Measurements from ENCODE around the gene ZNF296. TPM values are rescaled to one million over a fixed set of nuclear protein-coding genes. Genes with fewer than 3 reads are reported as not detected.

Gene ZNF296
- total and polyA plus RNA-seq, 2 donors (not counting 3 experiments of a cell fraction or from before 2014, with no cell fraction given), result 0.35 to 1.8 TPM

GRCh38 chr19:45101806-45102205 is 25.5 kb upstream of the ZNF296 start:
- Histone ChIP-seq H3K27ac (ENCODE audit: insufficient read depth, low read depth, low read length) (no peak overlapping the region), H3K79me2 (ENCODE audit: control insufficient read depth, insufficient read depth, low read length) (peaks cover 87% of the 10 kb centered on the region), H3K9me1 (replicated peaks; ENCODE audit: control insufficient read depth, extremely low read depth, insufficient read depth, low read length) (no peaks in the 10 kb centered on the region), H2AFZ (ENCODE audit: low read depth, low read length) (no peak overlapping the region), H3K27me3 (ENCODE audit: control insufficient read depth in 2 of 2, insufficient read depth in 2 of 2, low read length in 2 of 2) (no peaks in the 10 kb centered on the region), H3K4me3 (replicated peaks in 1 of 3; ENCODE audit: insufficient read depth in 1 of 3, low read depth in 1 of 3, low read length in 3 of 3) (no peak overlapping the region), H3K9ac (replicated peaks; ENCODE audit: extremely low read depth, insufficient read depth, low read length) (no peak overlapping the region), H3K4me2 (ENCODE audit: insufficient read depth, low read length) (no peak overlapping the region), H4K20me1 (replicated peaks; ENCODE audit: control insufficient read depth, extremely low read depth, insufficient read depth, low read length) (no peaks in the 10 kb centered on the region), H3K4me1 (ENCODE audit: control insufficient read depth, extremely low read depth, insufficient read depth, low read length) (peaks cover 17% of the 10 kb centered on the region), H3K9me3 (replicated peaks; ENCODE audit: control insufficient read depth, insufficient read depth, low read length) (no peaks in the 10 kb centered on the region), H3K36me3 (ENCODE audit: control insufficient read depth in 2 of 2, extremely low read depth in 1 of 2, insufficient read depth in 2 of 2, low read length in 2 of 2) (no peaks in the 10 kb centered on the region)
- ChIA-PET CTCF (interaction anchor here (3.6 kb wide), 1 partner anchor 9 kb away, joined by 14 read pairs; the partner anchor contains the start of gene PPP1R37), POLR2A (no interaction called here)
- no peak for DNase-seq (ENCODE audit: low read depth, low spot score)
- intact Hi-C loops (cut with micrococcal nuclease) (no loop called here), dilution Hi-C loops (cut with MboI; ENCODE audit: extremely low pct_ligation_motif_present, low sequenced_read_pairs) (no loop called here)
- TF ChIP-seq JUN (IDR thresholded peaks at IDR 0.05; ENCODE audit: borderline replicate concordance, insufficient read depth, insufficient read length, low read depth) (no peak), POLR2A (IDR thresholded peaks at IDR 0.05; ENCODE audit: low read depth, low read length) (no peak), MAX (IDR thresholded peaks at IDR 0.05; ENCODE audit: insufficient read depth, insufficient read length) (no peak)
- no peak for FAIRE-seq
- BruUV-seq (replicated peaks), result no TSS peak

GRCh38 chr19:45100846-45101252 is 24.6 kb upstream of the ZNF296 start:
- BruUV-seq (replicated peaks), result no TSS peak
- Histone ChIP-seq H3K79me2 (ENCODE audit: control insufficient read depth, insufficient read depth, low read length) (peaks cover 96% of the 10 kb centered on the region), H3K9me3 (replicated peaks; ENCODE audit: control insufficient read depth, insufficient read depth, low read length) (no peaks in the 10 kb centered on the region), H3K9me1 (replicated peaks; ENCODE audit: control insufficient read depth, extremely low read depth, insufficient read depth, low read length) (no peaks in the 10 kb centered on the region), H2AFZ (ENCODE audit: low read depth, low read length) (no peak overlapping the region), H3K36me3 (ENCODE audit: control insufficient read depth in 2 of 2, extremely low read depth in 1 of 2, insufficient read depth in 2 of 2, low read length in 2 of 2) (no peaks in the 10 kb centered on the region), H3K9ac (replicated peaks; ENCODE audit: extremely low read depth, insufficient read depth, low read length) (no peak overlapping the region), H3K4me2 (ENCODE audit: insufficient read depth, low read length) (no peak overlapping the region), H4K20me1 (replicated peaks; ENCODE audit: control insufficient read depth, extremely low read depth, insufficient read depth, low read length) (no peaks in the 10 kb centered on the region), H3K4me1 (ENCODE audit: control insufficient read depth, extremely low read depth, insufficient read depth, low read length) (peaks cover 17% of the 10 kb centered on the region), H3K27ac (ENCODE audit: insufficient read depth, low read depth, low read length) (no peak overlapping the region), H3K4me3 (replicated peaks in 1 of 3; ENCODE audit: insufficient read depth in 1 of 3, low read depth in 1 of 3, low read length in 3 of 3) (no peak overlapping the region), H3K27me3 (ENCODE audit: control insufficient read depth in 2 of 2, insufficient read depth in 2 of 2, low read length in 2 of 2) (no peaks in the 10 kb centered on the region)
- POLR2A ChIA-PET, result no interaction called here
- CTCF ChIA-PET, result interaction anchor here (3.6 kb wide), 1 partner anchor 9 kb away, joined by 14 read pairs; the partner anchor contains the start of gene PPP1R37
- TF ChIP-seq CTCF (IDR thresholded peaks at IDR 0.05; ENCODE audit: extremely low read depth in 1 of 2, insufficient read depth in 1 of 2, low read depth in 1 of 2, low read length in 2 of 2) (no peak), POLR2A (IDR thresholded peaks at IDR 0.05; ENCODE audit: low read depth, low read length) (no peak), POLR2AphosphoS5 (IDR thresholded peaks at IDR 0.05; ENCODE audit: insufficient read depth, low read depth, low read length) (no peak), FOS (IDR thresholded peaks at IDR 0.05; ENCODE audit: borderline replicate concordance, insufficient read depth, low read length) (no peak), GATA2 (IDR thresholded peaks at IDR 0.05; ENCODE audit: insufficient read depth, insufficient read length, low read depth, low read length) (no peak), EZH2 (IDR thresholded peaks at IDR 0.05; ENCODE audit: borderline replicate concordance, low read depth, low read length, severe bottlenecking) (no peak), JUN (IDR thresholded peaks at IDR 0.05; ENCODE audit: borderline replicate concordance, insufficient read depth, insufficient read length, low read depth) (no peak), MAX (IDR thresholded peaks at IDR 0.05; ENCODE audit: insufficient read depth, insufficient read length) (no peak), MYC (IDR thresholded peaks at IDR 0.05; ENCODE audit: low read depth, low read length) (no peak)
- intact Hi-C loops (cut with micrococcal nuclease), result no loop called here
- DNase-seq (ENCODE audit: low read depth, low spot score), result no peak
- no peak for FAIRE-seq
- dilution Hi-C loops (cut with MboI; ENCODE audit: extremely low pct_ligation_motif_present, low sequenced_read_pairs), result no loop called here
